ENCODE results near the gene LY86.

Gene LY86

DNA sequence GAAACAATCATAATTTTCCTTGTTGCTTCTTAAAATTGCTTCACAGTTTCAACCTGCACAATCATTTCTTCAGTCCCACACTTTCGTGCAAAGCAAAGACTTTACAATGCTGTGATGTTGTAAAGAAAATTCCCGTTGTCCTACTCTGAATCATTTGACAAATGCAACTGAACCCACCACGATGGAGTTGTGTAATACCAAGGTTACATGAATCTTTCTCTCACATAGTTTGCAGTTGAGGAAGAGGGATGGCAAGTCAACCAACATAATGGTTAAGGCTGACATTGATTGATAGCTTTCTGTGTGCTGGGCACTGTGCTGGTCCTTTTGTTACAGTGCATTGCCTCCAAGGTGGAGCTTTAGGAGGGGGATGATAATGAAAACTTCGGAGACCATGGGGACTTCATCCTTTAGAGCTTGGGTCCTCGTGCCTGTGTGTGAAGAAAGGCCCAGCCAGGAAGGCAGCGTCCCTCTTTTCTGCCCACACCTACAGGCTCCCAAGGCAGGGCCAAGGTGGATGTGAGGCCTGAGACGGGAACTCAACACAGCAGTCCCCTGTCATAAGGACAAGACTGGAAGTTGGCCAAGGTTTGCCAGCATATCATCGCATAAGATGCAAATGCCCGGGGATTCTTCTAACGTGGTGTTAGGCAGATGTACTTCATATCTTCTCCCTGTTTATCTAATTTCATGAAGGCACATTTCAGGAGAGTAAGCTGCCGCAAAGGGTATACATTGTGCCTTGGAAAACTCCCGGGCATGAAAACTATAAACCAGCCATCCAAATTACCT, 96.9 kb downstream of the LY86 start:
- Histone ChIP-seq H3K27me3 (ENCODE audit: insufficient read depth, low read depth) (no peaks in the 10 kb centered on the region), H3K4me2 (no peak overlapping the region; the same call in 1 of the 2 replicates)
- TF ChIP-seq, protein P1, sequence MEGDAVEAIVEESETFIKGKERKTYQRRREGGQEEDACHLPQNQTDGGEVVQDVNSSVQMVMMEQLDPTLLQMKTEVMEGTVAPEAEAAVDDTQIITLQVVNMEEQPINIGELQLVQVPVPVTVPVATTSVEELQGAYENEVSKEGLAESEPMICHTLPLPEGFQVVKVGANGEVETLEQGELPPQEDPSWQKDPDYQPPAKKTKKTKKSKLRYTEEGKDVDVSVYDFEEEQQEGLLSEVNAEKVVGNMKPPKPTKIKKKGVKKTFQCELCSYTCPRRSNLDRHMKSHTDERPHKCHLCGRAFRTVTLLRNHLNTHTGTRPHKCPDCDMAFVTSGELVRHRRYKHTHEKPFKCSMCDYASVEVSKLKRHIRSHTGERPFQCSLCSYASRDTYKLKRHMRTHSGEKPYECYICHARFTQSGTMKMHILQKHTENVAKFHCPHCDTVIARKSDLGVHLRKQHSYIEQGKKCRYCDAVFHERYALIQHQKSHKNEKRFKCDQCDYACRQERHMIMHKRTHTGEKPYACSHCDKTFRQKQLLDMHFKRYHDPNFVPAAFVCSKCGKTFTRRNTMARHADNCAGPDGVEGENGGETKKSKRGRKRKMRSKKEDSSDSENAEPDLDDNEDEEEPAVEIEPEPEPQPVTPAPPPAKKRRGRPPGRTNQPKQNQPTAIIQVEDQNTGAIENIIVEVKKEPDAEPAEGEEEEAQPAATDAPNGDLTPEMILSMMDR (conservative IDR thresholded peaks at IDR 0.05; ENCODE audit: low read depth, low read length): no peak

DNA sequence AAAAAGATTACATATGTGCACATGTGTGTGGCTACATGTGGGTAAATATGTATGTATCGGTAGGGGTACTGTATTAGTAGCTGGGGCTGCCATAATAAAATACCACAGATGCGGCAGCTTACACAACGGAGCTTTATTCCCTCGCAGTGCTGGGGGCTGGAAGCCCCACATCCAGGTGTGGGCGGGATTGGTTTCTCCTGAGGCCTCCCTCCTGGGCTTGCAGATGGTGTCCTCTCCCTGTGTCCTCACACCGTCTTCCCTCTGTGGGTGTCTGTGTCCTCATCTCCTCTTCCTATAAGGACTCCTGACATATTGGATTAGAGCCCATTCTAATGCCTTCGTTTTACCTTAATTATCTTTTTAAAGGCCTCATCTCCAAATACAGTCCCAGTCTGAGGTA, 97.7 kb downstream of the LY86 start:
- TF ChIP-seq, protein P1 (conservative IDR thresholded peaks at IDR 0.05; ENCODE audit: low read depth, low read length): no peak
- Histone ChIP-seq H3K27ac (no peak overlapping the region), H3K4me2 (peak overlapping the region; percentile 50), H2AFZ (ENCODE audit: low read depth) (peak overlapping the region; percentile 57), H4K20me1 (ENCODE audit: insufficient read depth) (no peaks in the 10 kb centered on the region), H3K4me3 (IDR thresholded peaks at IDR 0.05; ENCODE audit: insufficient read depth, low read depth, low read length) (no peak overlapping the region), H3K27me3 (ENCODE audit: insufficient read depth, low read depth) (no peaks in the 10 kb centered on the region), H3K36me3 (ENCODE audit: insufficient read depth) (no peaks in the 10 kb centered on the region), H3K4me1 (ENCODE audit: low read depth, poor library complexity, severe bottlenecking) (peaks cover 13% of the 10 kb centered on the region), H3K79me2 (ENCODE audit: insufficient read depth, low read depth) (no peaks in the 10 kb centered on the region), H3K9ac (no peak overlapping the region)

More for the DNA sequence above, 96.9 kb downstream of the LY86 start:
- Histone ChIP-seq H3K27ac (no peak overlapping the region), H4K20me1 (ENCODE audit: insufficient read depth) (no peaks in the 10 kb centered on the region), H3K9ac (no peak overlapping the region), H2AFZ (ENCODE audit: low read depth) (no peak overlapping the region), H3K4me3 (IDR thresholded peaks at IDR 0.05; ENCODE audit: insufficient read depth, low read depth, low read length) (no peak overlapping the region), H3K36me3 (ENCODE audit: insufficient read depth) (no peaks in the 10 kb centered on the region), H3K4me1 (ENCODE audit: low read depth, poor library complexity, severe bottlenecking) (peaks cover 13% of the 10 kb centered on the region), H3K79me2 (ENCODE audit: insufficient read depth, low read depth) (no peaks in the 10 kb centered on the region)

DNA sequence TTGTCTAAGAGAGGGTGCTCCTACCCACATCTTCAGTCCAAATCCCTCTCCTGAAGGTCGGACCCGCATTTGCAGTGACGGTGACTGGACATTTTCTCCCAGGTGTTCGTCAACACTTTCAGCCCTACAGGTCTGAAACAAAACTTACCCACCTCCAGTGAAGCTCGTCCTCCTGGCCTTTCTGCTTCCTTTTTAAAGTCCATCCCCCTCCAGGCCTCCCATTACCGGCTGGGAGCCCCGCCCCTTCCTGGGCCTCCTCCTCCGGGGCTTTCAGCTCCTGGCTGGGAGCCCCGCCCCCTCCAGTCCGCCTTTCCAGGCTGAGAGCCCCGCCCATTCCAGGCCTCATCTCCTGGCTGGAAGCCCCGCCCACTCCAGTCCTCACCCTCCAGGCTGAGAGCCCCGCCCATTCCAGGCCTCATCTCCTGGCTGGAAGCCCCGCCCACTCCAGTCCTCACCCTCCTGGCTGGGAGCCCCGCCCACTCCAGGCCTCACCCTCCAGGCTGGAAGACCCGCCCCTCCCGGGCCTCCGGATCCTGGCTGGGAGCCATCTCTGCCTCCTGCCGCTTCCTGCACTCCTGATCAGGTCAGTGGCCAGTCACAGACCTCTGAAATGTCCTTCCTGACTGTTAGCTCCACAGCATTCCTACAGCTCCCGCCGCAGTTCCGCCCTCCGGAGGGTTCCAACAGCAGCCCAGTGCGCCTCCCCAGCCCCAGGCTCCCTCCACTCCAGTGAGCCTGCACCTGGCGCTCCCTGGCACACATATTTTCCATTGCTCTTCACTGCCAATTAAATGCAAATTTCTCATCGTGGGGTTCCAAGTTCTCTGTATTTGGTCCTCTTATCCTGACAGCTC, 98.5 kb downstream of the LY86 start:
- Histone ChIP-seq H3K27me3 (ENCODE audit: insufficient read depth, low read depth) (no peaks in the 10 kb centered on the region), H4K20me1 (ENCODE audit: insufficient read depth) (no peaks in the 10 kb centered on the region), H3K9ac (no peak overlapping the region), H2AFZ (ENCODE audit: low read depth) (peak overlapping the region; percentile 72), H3K27ac (no peak overlapping the region), H3K36me3 (ENCODE audit: insufficient read depth) (no peaks in the 10 kb centered on the region), H3K79me2 (ENCODE audit: insufficient read depth, low read depth) (no peaks in the 10 kb centered on the region), H3K4me1 (ENCODE audit: low read depth, poor library complexity, severe bottlenecking) (peaks cover 13% of the 10 kb centered on the region), H3K4me2 (peak overlapping the region; percentile 50), H3K4me3 (IDR thresholded peaks at IDR 0.05; ENCODE audit: insufficient read depth, low read depth, low read length) (no peak overlapping the region)
- TF ChIP-seq, protein P1 (conservative IDR thresholded peaks at IDR 0.05; ENCODE audit: low read depth, low read length): no peak

DNA sequence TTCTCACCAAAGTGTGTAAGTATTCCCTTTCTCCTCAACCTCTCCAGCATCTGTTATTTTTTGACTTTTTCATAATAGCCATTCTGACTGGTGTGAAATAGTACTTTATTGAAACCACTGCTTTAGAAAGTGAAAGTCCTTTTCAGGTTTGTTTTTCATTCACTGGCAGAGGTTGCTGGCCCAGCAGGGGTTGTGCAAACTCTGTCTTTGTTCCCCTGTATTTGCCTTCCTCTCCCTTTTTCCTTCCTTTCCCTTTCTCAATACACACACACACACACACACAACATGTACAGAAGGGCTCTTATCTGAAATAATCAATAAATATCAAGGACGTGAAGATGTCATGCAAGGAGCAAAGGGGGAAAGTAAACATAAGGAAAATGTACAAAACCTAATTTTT, 99.8 kb downstream of the LY86 start:
- H3K36me3 ChIP-seq (ENCODE audit: insufficient read depth): no peaks in the 10 kb centered on the region
- H3K4me2 ChIP-seq: no peak overlapping the region
- H3K9ac ChIP-seq: no peak overlapping the region
- H3K4me1 ChIP-seq (ENCODE audit: low read depth, poor library complexity, severe bottlenecking): peaks cover 13% of the 10 kb centered on the region
- no peaks in the 10 kb centered on the region for H3K79me2 ChIP-seq (ENCODE audit: insufficient read depth, low read depth)
- no peak overlapping the region for H3K4me3 ChIP-seq (IDR thresholded peaks at IDR 0.05; ENCODE audit: insufficient read depth, low read depth, low read length)
- H4K20me1 ChIP-seq (ENCODE audit: insufficient read depth): no peaks in the 10 kb centered on the region
- H2AFZ ChIP-seq (ENCODE audit: low read depth): no peak overlapping the region
- TF ChIP-seq, protein P1 (conservative IDR thresholded peaks at IDR 0.05; ENCODE audit: low read depth, low read length): no peak
- no peaks in the 10 kb centered on the region for H3K27me3 ChIP-seq (ENCODE audit: insufficient read depth, low read depth)
- H3K27ac ChIP-seq: no peak overlapping the region

All from KMS-11 (cell line).